ENCODE data around the gene SYT1. TPM values are rescaled to one million over a fixed set of nuclear protein-coding genes. Genes with fewer than 3 reads are reported as not detected.

The SYT1 gene
- total RNA-seq, 6 donors from 2014 or later = 0.52 to 0.67 (median 0.59) TPM; not detected in 3

GRCh38 chr12:79370021-79370420, 505.4 kb downstream of the SYT1 start:
- WGBS, 2 donors = 60 to 68% methylated on average over 2 of the region's 2 CpGs

GRCh38 chr12:79371226-79371625, 506.7 kb downstream of the SYT1 start:
- Histone ChIP-seq H3K36me3 (no peaks in the 10 kb centered on the region), H3K4me1 (no peaks in the 10 kb centered on the region), H3K4me3 (no peak overlapping the region), H3K27me3 (no peaks in the 10 kb centered on the region), H3K9me3 (no peaks in the 10 kb centered on the region), H3K27ac (no peak overlapping the region)
- WGBS, 2 donors = 77 to 86% methylated on average over 2 of the region's 2 CpGs
- no peak for DNase-seq
- ATAC-seq (ENCODE audit: low FRiP score in 2 of 2) = no peak
- TF ChIP-seq POLR2A (IDR thresholded peaks at IDR 0.05) (no peak), POLR2AphosphoS5 (IDR thresholded peaks at IDR 0.05) (no peak), EP300 (IDR thresholded peaks at IDR 0.05) (no peak), CTCF (IDR thresholded peaks at IDR 0.05) (no peak)

More at GRCh38 chr12:79370021-79370420, 505.4 kb downstream of the SYT1 start:
- Histone ChIP-seq H3K27me3 (no peaks in the 10 kb centered on the region), H3K4me3 (no peak overlapping the region), H3K4me1 (no peaks in the 10 kb centered on the region), H3K36me3 (no peaks in the 10 kb centered on the region), H3K27ac (no peak overlapping the region), H3K9me3 (no peaks in the 10 kb centered on the region)
- no peak for ATAC-seq (ENCODE audit: low FRiP score in 2 of 2)
- no peak for DNase-seq
- TF ChIP-seq POLR2A (IDR thresholded peaks at IDR 0.05) (no peak), CTCF (IDR thresholded peaks at IDR 0.05) (no peak), POLR2AphosphoS5 (IDR thresholded peaks at IDR 0.05) (no peak), EP300 (IDR thresholded peaks at IDR 0.05) (no peak)

GRCh38 chr12:79373896-79374499, 509.4 kb downstream of the SYT1 start:
- ATAC-seq (ENCODE audit: low FRiP score in 2 of 2) (no peak), DNase-seq (peak in 1 of 2 donors; percentile 16)
- H3K4me3 ChIP-seq = no peak overlapping the region
- H3K36me3 ChIP-seq = no peaks in the 10 kb centered on the region
- H3K4me1 ChIP-seq = no peaks in the 10 kb centered on the region
- TF ChIP-seq POLR2A (IDR thresholded peaks at IDR 0.05) = no peak
- peak in 4 of 6 experiments; percentile 26 to 43 (median 36) for TF ChIP-seq CTCF (IDR thresholded peaks at IDR 0.05)
- TF ChIP-seq POLR2AphosphoS5 (IDR thresholded peaks at IDR 0.05) = no peak
- no peak for TF ChIP-seq EP300 (IDR thresholded peaks at IDR 0.05)
- no peak overlapping the region for H3K27ac ChIP-seq
- WGBS, 2 donors = 69 to 72% methylated on average over 5 of the region's 5 CpGs
- no peaks in the 10 kb centered on the region for H3K27me3 ChIP-seq
- H3K9me3 ChIP-seq = no peaks in the 10 kb centered on the region

- Histone ChIP-seq H3K4me1 (no peaks in the 10 kb centered on the region), H3K9me3 (no peaks in the 10 kb centered on the region), H3K27ac (no peak overlapping the region), H3K4me3 (no peak overlapping the region), H3K27me3 (no peaks in the 10 kb centered on the region), H3K36me3 (no peaks in the 10 kb centered on the region)
- WGBS, 2 donors = 54 to 59% methylated on average over 1 of the region's 1 CpG
- no peak for ATAC-seq (ENCODE audit: low FRiP score in 2 of 2)
- no peak for DNase-seq
- TF ChIP-seq POLR2AphosphoS5 (IDR thresholded peaks at IDR 0.05) = no peak
- TF ChIP-seq CTCF (IDR thresholded peaks at IDR 0.05) = no peak
- TF ChIP-seq EP300 (IDR thresholded peaks at IDR 0.05) = no peak
- no peak for TF ChIP-seq POLR2A (IDR thresholded peaks at IDR 0.05)
Observed at GRCh38 chr12:79374545-79374944, 510.0 kb downstream of the SYT1 start.

- no peak for ATAC-seq (ENCODE audit: low FRiP score in 2 of 2)
- H3K27me3 ChIP-seq = no peaks in the 10 kb centered on the region
- TF ChIP-seq POLR2A (IDR thresholded peaks at IDR 0.05) (no peak), POLR2AphosphoS5 (IDR thresholded peaks at IDR 0.05) (no peak), EP300 (IDR thresholded peaks at IDR 0.05) (no peak)
- 69 to 84% methylated on average over 6 of the region's 6 CpGs for WGBS, 2 donors
- no peak overlapping the region for H3K27ac ChIP-seq
- H3K36me3 ChIP-seq = no peaks in the 10 kb centered on the region
- no peaks in the 10 kb centered on the region for H3K4me1 ChIP-seq
- no peaks in the 10 kb centered on the region for H3K9me3 ChIP-seq
- no peak overlapping the region for H3K4me3 ChIP-seq
- DNase-seq = peak in 1 of 2 donors; percentile 24
Observed at GRCh38 chr12:79375050-79375449, 510.5 kb downstream of the SYT1 start.

Data from upper lobe of left lung (tissue), 6 donors.